Prostate gland (tissue), 2 donors: ENCODE results near the gene CACNA2D1.

Experiments used
- CTCF ChIP-seq, 4 experiments: fragments of 200-600 bp in 2 of 4; fragments of 450-650 bp in 2 of 4; sonication (generic) in 2 of 4; IDR thresholded peaks; 1 replicate in 3 of 4; 2 replicates in 1 of 4; pipeline ENCODE4 v1.5.1; 2016 to 2019; ENCODE audit warnings: antibody characterized with exemption in 4 of 4, mild to moderate bottlenecking in 2 of 4, moderate library complexity in 2 of 4
- POLR2A ChIP-seq: fragments of 450-650 bp; IDR thresholded peaks from one replicate; pipeline ENCODE4 v1.6.1; 2016; ENCODE audit warnings: antibody characterized with exemption, mild to moderate bottlenecking
- POLR2AphosphoS5 ChIP-seq: sonication (generic); formaldehyde crosslinking; IDR thresholded peaks from one replicate; pipeline ENCODE4 v1.6.1; 2017; ENCODE audit warnings: antibody characterized with exemption

- TF ChIP-seq POLR2AphosphoS5: no peak
- TF ChIP-seq CTCF (IDR thresholded peaks at IDR 0.05): no peak
- no peak for TF ChIP-seq POLR2A
Observed at GRCh38 chr7:82358923-82359322, 84.7 kb downstream of the CACNA2D1 start.
